Liver (tissue), 9 donors: ENCODE measurements around the gene R3HCC1L. TPM values are rescaled to one million over a fixed set of nuclear protein-coding genes. Genes with fewer than 3 reads are reported as not detected.

ENCODE experiments used
- DNase-seq: peaks from one replicate; pipeline ENCODE4 v3.0.0-alpha.2; 2017; ENCODE audit warnings: low spot score
- H3K27ac ChIP-seq, 2 donors: one replicate each; pipeline ENCODE4 v1.7.0; 2013; ENCODE audit warnings: inconsistent platforms in 2 of 2, low read length in 2 of 2, control low read depth in 1 of 2, low read depth in 1 of 2, mild to moderate bottlenecking in 1 of 2
- H3K27me3 ChIP-seq, 4 donors: one replicate each; pipeline versions ENCODE4 v1.6.1 to v1.7.0; 2013; ENCODE audit warnings: low read length in 3 of 4, inconsistent platforms in 1 of 4, mild to moderate bottlenecking in 1 of 4, moderate library complexity in 1 of 4; ENCODE audit not compliant: control insufficient read depth in 4 of 4, insufficient read depth in 4 of 4
- H3K36me3 ChIP-seq, 4 donors: one replicate each; pipeline versions ENCODE4 v1.6.1 to v1.7.0; 2013; ENCODE audit warnings: low read length in 3 of 4, mild to moderate bottlenecking in 3 of 4, low read depth in 1 of 4, moderate library complexity in 1 of 4; ENCODE audit not compliant: control insufficient read depth in 4 of 4, insufficient read depth in 3 of 4
- H3K4me1 ChIP-seq, 4 donors: one replicate each; pipeline versions ENCODE4 v1.6.1 to v1.7.0; 2013; ENCODE audit warnings: low read length in 3 of 4, mild to moderate bottlenecking in 3 of 4, moderate library complexity in 1 of 4; ENCODE audit not compliant: control insufficient read depth in 4 of 4, insufficient read depth in 4 of 4
- H3K4me3 ChIP-seq, 3 donors: one replicate each; pipeline versions ENCODE4 v1.6.1 to v1.7.0; 2013; ENCODE audit warnings: low read length in 3 of 3, control low read depth in 1 of 3, low read depth in 1 of 3, mild to moderate bottlenecking in 1 of 3
- H3K9ac ChIP-seq, 2 donors: one replicate each; pipeline ENCODE4 v1.7.0; 2013; ENCODE audit warnings: low read length in 2 of 2, mild to moderate bottlenecking in 2 of 2, moderate library complexity in 2 of 2, control low read depth in 1 of 2, low read depth in 1 of 2
- H3K9me3 ChIP-seq, 4 donors: one replicate each; pipeline versions ENCODE4 v1.6.1 to v1.7.0; 2013; ENCODE audit warnings: low read length in 3 of 4; ENCODE audit not compliant: control insufficient read depth in 4 of 4
- CTCF ChIP-seq: fragments of 150-350 bp; IDR thresholded peaks from 2 replicates; pipeline ENCODE4 v1.5.1; 2017; ENCODE audit warnings: improper control_type of control experiment, low read depth, low read length; ENCODE audit not compliant: missing input control
- EGR1 ChIP-seq, 2 donors: IDR thresholded peaks; 2 replicates each; pipeline ENCODE4 v1.6.1; 2016 to 2018; ENCODE audit warnings: antibody characterized with exemption in 2 of 2, low read depth in 2 of 2
- FOXA2 ChIP-seq: IDR thresholded peaks from 2 replicates; pipeline ENCODE4 v1.6.1; 2016; ENCODE audit warnings: antibody characterized with exemption
- GABPA ChIP-seq, 2 donors: IDR thresholded peaks in 1 of 2; conservative IDR thresholded peaks in 1 of 2; 2 replicates each; pipeline ENCODE4 v1.6.1; 2016; ENCODE audit warnings: antibody characterized with exemption in 2 of 2, mild to moderate bottlenecking in 1 of 2, moderate library complexity in 1 of 2
- HNF4A ChIP-seq, 2 donors: conservative IDR thresholded peaks; 2 replicates each; pipeline ENCODE4 v1.6.1; 2016; ENCODE audit warnings: antibody characterized with exemption in 2 of 2, mild to moderate bottlenecking in 2 of 2
- HNF4G ChIP-seq: IDR thresholded peaks from 2 replicates; pipeline ENCODE4 v1.6.1; 2016; ENCODE audit warnings: antibody characterized with exemption
- JUND ChIP-seq, 2 donors: IDR thresholded peaks; 2 replicates each; pipeline ENCODE4 v1.6.1; 2016; ENCODE audit warnings: antibody characterized with exemption in 2 of 2
- NR2F2 ChIP-seq: IDR thresholded peaks from 2 replicates; pipeline ENCODE4 v1.6.1; 2016; ENCODE audit warnings: antibody characterized with exemption
- RAD21 ChIP-seq, 2 donors: IDR thresholded peaks; 2 replicates each; pipeline ENCODE4 v1.6.1; 2016; ENCODE audit warnings: antibody characterized with exemption in 2 of 2, mild to moderate bottlenecking in 2 of 2
- RXRA ChIP-seq, 2 donors: IDR thresholded peaks; 2 replicates each; pipeline ENCODE4 v1.6.1; 2017 to 2018; ENCODE audit warnings: antibody characterized with exemption in 2 of 2, mild to moderate bottlenecking in 1 of 2
- TAF1 ChIP-seq: conservative IDR thresholded peaks from 2 replicates; pipeline ENCODE4 v1.6.1; 2016; ENCODE audit warnings: antibody characterized with exemption, mild to moderate bottlenecking
- YY1 ChIP-seq: IDR thresholded peaks from 2 replicates; pipeline ENCODE4 v1.6.1; 2016; ENCODE audit warnings: antibody characterized with exemption, mild to moderate bottlenecking
- ZBTB33 ChIP-seq: IDR thresholded peaks from 2 replicates; pipeline ENCODE4 v1.6.1; 2016; ENCODE audit warnings: antibody characterized with exemption
- WGBS: extraction: QIAGEN DNeasy Blood & Tissue Kit; methylation state at CpG from one replicate; pipeline ENCODE4 v1.1.7; 2013; 5-methylcytosine and 5-hydroxymethylcytosine counted together
- polyA plus RNA-seq, 2 donors: library from polyadenylated mRNA; stranded (reverse) in 1 of 2; unstranded in 1 of 2; fragments of 200-250 nt in 1 of 2; fragments of >200 nt in 1 of 2; fragmentation: Nextera tagmentation in 1 of 2; extraction: Ambion mirVana in 1 of 2; gene quantifications; one replicate each; pipeline versions ENCODE4 v1.2.1 to v1.2.3, GENCODE V29; 2013 to 2015
- total RNA-seq, 2 donors: library from RNA; depleted of rRNA; stranded (reverse); fragments of >200 nt; gene quantifications; one replicate each; pipeline ENCODE4 v1.2.3, GENCODE V29; 2014
- TF ChIP-seq, protein P1 (sequence below): IDR thresholded peaks from 2 replicates; pipeline ENCODE4 v1.6.1; 2016; ENCODE audit warnings: antibody characterized with exemption
- TF ChIP-seq, protein P2 (sequence below): IDR thresholded peaks from 2 replicates; pipeline ENCODE4 v1.6.1; 2016; ENCODE audit warnings: antibody characterized with exemption
- donor health status: healthy.
- donor health status: healthy.
- donor health status: healthy.
- donor health status: healthy.
- donor health status: healthy.

Gene R3HCC1L
- total and polyA plus RNA-seq, 4 donors: 3.2 to 11.2 (median 7.4) TPM

- no peak for TF ChIP-seq NR2F2
Observed at GRCh38 chr10:98263088-98263487, 128.6 kb downstream of the R3HCC1L start (continued).

GRCh38 chr10:98264378-98265065 is 130.1 kb downstream of the R3HCC1L start:
- DNase-seq: no peak
- Histone ChIP-seq H3K36me3 (no peaks in the 10 kb centered on the region), H3K9me3 (no peaks in the 10 kb centered on the region), H3K4me1 (peaks cover 0 to 11% (median 1%) of the 10 kb centered on the region in 4 donors), H3K4me3 (no peak overlapping the region), H3K9ac (no peak overlapping the region), H3K27ac (no peak overlapping the region), H3K27me3 (peaks cover 0 to 3% (median 0%) of the 10 kb centered on the region in 4 donors)
- TF ChIP-seq EGR1 (IDR thresholded peaks at IDR 0.05; ENCODE audit: low read depth in 2 of 2) (no peak), HNF4G (no peak), FOXA2 (no peak), RXRA (IDR thresholded peaks at IDR 0.05) (no peak), JUND (IDR thresholded peaks at IDR 0.05) (no peak)
- WGBS: 83% methylated on average over 12 of the region's 12 CpGs

- peaks cover 0 to 3% (median 0%) of the 10 kb centered on the region in 4 donors for H3K27me3 ChIP-seq
- no peaks in the 10 kb centered on the region for H3K36me3 ChIP-seq
- H3K9me3 ChIP-seq: no peaks in the 10 kb centered on the region
- H3K9ac ChIP-seq: no peak overlapping the region
- no peak overlapping the region for H3K4me3 ChIP-seq
- TF ChIP-seq HNF4A (conservative IDR thresholded peaks at IDR 0.05) (no peak), TAF1 (no peak), RAD21 (IDR thresholded peaks at IDR 0.05) (no peak), GABPA (IDR thresholded peaks at IDR 0.05 in 1 of 2, conservative IDR thresholded peaks at IDR 0.05 in 1 of 2) (no peak), ZBTB33 (no peak), NR2F2 (no peak)
- TF ChIP-seq, protein P1, sequence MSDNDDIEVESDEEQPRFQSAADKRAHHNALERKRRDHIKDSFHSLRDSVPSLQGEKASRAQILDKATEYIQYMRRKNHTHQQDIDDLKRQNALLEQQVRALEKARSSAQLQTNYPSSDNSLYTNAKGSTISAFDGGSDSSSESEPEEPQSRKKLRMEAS: no peak
- DNase-seq: no peak
- 86% methylated on average over 17 of the region's 17 CpGs for WGBS
- peaks cover 0 to 15% (median 3%) of the 10 kb centered on the region in 4 donors for H3K4me1 ChIP-seq
- no peak overlapping the region for H3K27ac ChIP-seq
Observed at GRCh38 chr10:98265403-98266378, 131.2 kb downstream of the R3HCC1L start.

DNA sequence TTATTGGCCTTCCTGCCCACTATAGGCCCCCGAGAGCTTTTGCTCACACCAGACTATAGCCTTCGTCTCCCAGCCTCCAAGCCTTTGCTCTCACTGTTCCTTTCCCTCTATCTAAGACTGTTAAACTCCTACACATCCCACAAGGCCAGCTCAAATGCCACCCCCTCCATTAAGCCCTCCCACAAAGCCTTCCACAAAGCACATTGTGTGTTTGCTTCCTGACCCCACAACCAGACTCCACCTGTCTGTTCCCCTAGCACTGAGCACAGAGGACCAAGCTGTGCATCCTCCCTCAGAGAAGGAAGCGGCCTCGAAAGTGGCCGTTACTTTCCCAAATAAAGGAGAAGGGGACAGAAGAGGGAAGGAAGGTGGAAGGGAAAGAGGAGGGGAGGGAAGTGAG is 132.2 kb downstream of the R3HCC1L start:
- 91% methylated on average over 5 of the region's 5 CpGs for WGBS
- Histone ChIP-seq H3K36me3 (no peaks in the 10 kb centered on the region), H3K4me3 (no peak overlapping the region), H3K27me3 (peaks cover 0 to 3% (median 0%) of the 10 kb centered on the region in 4 donors), H3K4me1 (peaks cover 0 to 15% (median 3%) of the 10 kb centered on the region in 4 donors), H3K9me3 (no peaks in the 10 kb centered on the region), H3K9ac (no peak overlapping the region), H3K27ac (no peak overlapping the region)
- TF ChIP-seq CTCF (no peak), RAD21 (IDR thresholded peaks at IDR 0.05) (no peak), YY1 (no peak), TAF1 (no peak)
- TF ChIP-seq, protein P2, sequence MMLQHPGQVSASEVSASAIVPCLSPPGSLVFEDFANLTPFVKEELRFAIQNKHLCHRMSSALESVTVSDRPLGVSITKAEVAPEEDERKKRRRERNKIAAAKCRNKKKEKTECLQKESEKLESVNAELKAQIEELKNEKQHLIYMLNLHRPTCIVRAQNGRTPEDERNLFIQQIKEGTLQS: no peak
- no peak for DNase-seq
